GM12801 (cell line): Measurements from ENCODE around the gene PPP2R5B.

Source experiments
- CTCF ChIP-seq: IDR thresholded peaks from one replicate; pipeline ENCODE4 v1.5.1; 2011; ENCODE audit warnings: control low read depth; ENCODE audit not compliant: insufficient read length; ENCODE audit errors: extremely low read depth

Gene PPP2R5B

DNA sequence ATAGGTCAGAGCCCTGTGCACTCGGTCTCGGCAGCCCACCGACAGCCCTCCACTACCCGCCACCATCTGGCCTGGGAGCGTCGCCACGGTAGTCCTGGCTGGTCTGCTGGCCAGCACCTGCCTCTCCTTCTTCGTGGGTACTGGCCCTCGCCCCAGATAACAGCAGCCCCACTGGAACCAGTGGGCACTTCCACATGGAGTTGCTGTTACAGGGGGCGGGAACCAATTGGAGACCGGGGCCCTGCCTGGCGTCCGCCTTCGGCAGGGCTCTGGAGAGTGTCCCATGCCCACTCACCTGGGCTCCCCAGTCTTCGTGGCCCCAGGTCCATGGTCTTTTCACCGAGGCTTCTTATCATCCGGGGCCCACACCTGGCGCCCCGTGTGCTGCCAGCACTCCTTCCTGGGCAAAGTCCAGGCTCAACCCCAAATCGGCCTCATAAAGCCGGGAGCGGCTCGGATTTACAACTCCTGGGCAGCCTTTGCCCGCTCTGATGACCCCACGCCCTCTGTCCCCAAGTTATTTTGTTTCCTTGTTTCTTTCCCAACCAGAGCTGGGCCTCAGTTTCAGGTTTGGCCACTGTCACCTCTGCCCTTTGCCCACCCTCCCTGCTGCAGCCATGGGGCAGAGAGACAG lies 33.2 kb upstream of the PPP2R5B start:
- no peak for TF ChIP-seq CTCF

- no peak for TF ChIP-seq CTCF
Measured at GRCh38 chr11:64891880-64892279, 32.6 kb upstream of the PPP2R5B start.

- TF ChIP-seq CTCF: no peak
Measured at GRCh38 chr11:64892411-64892831, 32.1 kb upstream of the PPP2R5B start.

- TF ChIP-seq CTCF: no peak
Measured at GRCh38 chr11:64892838-64893193, 31.7 kb upstream of the PPP2R5B start.

- TF ChIP-seq CTCF: no peak
Measured at GRCh38 chr11:64893194-64894069, 31.1 kb upstream of the PPP2R5B start.

GRCh38 chr11:64894070-64894811 lies 30.2 kb upstream of the PPP2R5B start:
- TF ChIP-seq CTCF: peak; percentile 62

DNA sequence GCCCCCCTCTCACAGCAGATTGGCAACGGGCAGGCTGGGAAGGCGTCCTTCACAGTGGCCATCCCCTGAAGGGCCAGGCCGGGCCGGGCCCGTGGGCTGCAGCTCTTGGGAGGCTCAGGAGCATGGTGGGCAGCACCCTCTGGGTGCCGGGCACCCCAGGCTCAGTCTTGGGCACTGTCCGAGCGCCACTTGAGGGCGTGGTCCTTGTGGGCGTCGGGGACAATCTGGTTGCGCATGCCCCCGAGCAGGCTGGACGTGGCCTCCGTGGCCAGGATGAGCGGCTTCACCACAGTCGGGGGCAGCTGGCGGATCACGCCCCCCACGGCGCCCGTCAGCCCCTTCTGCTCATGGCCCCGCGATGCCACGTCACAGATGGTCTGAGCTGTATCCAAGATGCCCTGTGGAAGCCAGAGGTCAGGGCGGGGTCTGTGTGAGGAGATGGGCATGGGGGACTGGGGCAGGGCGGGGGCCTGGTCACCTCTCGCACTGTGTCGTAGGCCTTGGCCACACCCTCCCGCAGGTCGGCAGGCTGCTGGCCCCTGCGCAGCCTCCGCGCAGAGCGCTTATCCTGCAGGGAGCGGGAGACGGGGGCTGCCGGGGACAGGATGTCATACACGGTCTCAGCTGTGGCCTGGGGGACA lies 29.6 kb upstream of the PPP2R5B start:
- no peak for TF ChIP-seq CTCF
